ENCODE results near the gene PTPRJ. TPM values are rescaled to one million over a fixed set of nuclear protein-coding genes. Genes with fewer than 3 reads are reported as not detected.
"Not testable (repeated sequence)": the region's sequence is repeated elsewhere in the genome, so short reads cannot be mapped to it uniquely, and the experiment has no call there.

The PTPRJ gene
- total RNA-seq, 1 donor from 2014 or later = 7.1 TPM

DNA sequence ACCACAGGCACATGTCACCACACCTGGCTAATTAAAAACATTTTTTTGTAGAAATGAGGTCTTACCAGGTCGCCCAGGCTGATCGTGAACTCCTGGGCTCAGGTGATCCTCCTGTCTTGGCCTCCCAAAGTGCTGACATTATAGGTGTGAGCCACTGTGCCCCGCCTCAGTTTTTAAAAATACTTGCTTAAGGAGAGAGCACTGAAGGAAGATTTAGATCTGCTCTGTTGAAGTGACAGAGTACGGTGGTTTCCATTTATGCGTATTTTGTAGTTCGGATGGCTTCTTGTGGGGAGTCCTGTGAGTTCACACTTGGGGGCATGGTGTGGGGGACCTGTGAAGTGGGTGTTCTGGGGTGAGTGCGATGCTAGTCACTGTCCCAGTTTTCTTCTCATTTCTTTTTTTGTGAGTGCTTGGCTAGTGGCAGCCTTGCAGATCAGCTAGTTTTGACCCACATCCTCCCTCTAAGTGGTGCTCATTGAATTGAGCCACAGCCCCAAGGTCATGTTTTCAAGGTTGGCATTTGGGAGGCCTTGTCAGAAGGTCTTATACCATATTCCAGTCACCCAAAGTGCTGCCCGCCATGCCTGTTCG, 31.5 kb downstream of the PTPRJ start:
- no peak for ATAC-seq
- DNase-seq = no peak
- intact Hi-C loops (cut with micrococcal nuclease) = no loop called here

DNA sequence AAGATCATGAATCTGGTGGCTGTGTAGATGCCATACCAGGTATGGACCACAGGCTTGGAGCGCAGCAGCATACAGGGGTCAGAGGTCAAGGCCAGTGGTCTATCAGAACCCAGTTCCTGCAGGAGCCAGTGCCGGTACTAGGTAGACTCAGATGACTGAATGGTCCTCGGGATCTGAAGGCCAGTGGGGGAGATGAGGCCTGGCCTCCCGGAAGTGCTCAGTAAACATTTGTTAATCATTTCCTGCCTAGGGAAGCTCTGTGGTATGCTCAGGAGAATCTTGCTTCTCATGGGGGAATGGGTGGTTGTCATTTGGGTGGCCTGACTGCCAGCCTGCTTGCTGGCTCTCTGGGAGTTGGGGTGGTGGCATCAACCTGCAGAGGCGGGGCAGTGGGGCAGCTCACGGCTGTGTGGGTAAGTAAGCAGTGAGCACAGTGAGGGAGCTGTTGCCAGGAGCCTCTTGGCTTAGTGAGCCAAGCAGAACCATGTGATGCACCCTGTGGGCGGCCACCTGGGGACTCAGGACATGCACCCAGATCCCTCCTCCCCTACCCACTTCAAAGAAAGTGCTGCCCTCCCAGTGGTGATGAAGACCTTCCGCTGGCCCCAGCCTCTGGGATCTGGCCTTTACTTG, 33.0 kb downstream of the PTPRJ start:
- intact Hi-C loops (cut with micrococcal nuclease) = no loop called here
- peak; percentile 53 for DNase-seq

DNA sequence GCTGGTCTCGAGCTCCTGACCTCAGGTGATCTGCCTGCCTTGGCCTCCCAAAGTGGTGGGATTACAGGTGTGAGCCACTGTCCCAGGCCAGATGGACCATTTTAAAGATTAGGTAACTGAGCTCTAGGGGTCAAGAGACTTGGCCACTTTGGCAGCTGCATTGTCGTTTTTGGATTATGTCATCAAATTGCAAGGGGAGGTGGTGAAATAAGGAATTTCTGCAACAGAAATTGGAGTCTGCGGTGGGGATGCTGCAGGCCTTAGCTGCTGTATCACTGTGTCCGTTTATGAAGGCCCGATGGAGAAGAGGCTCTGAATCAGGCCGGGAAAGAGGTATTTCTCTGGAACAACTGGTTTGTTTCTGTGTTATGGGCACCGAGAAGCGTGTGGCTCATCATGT, 34.6 kb downstream of the PTPRJ start:
- DNase-seq (no peak), ATAC-seq (no peak)
- intact Hi-C loops (cut with micrococcal nuclease) = no loop called here

More for the DNA sequence above, 33.0 kb downstream of the PTPRJ start:
- peak; percentile 75 for ATAC-seq

DNA sequence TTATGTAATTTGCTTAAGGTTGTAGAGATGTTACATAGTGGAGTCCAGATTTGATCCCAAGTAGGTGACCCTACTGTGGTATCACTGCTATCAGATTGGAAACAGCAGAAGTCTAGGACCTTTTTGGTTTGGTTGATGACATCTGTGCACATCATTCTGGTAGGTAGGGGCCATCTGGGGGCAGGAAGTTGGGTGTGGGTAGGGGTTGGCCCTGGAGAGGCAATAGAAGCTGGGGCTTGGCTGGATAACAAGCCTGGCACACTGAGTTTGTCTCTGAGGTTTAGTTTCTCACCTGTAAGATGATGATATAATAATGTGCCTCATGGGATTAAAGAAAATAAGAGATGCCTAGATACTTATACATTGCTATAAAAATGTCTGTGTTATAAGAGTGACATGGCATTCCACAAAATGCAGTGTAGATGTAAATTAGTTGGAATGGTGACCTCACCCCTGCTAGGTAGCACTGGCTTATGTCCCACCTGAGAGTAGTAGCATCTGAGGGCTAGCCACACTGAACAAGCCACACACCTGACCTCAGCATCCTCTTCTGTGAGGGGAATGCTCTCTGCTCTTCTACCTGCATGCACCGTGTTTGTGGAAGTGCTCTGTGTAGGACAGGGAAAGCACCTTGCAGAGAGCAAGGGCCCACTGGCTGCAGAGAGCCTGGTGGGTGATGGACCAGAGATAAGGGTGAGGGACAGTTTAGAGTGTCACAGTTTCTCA, 36.9 kb downstream of the PTPRJ start:
- intact Hi-C loops (cut with micrococcal nuclease) = no loop called here
- DNase-seq (no peak), ATAC-seq (no peak)

DNA sequence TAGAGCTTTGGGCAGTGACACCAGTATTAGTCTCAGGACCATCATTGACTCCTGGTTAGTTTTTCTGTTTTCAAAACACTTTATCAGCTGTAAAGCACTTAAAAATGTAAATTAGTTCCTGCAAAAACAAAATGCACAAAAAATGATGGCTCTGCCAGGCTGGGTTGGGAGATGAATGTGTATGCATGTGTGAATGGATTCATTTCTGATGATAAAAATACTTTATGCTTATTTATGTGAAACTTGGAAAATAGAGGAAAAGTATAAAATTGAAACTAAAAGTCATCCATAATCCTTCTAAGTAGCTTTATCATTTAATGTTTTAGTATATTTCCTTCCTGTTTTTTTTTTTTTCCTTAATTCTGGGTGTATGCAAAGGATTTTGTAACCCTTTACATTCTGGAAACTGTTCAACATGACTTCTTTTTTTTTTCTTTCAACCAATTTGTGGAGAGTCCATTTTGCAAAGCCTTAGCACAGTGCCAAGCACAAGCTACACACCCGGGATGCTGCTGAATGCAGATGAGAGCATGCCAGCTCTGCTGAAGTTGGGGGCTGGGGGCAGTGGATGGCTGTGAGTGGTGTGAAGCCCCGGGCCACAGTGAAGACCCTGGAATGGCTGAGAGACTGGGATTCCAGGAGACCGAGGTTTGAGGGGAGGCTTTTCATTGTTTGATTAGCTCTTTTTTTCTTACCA, 37.6 kb downstream of the PTPRJ start:
- ATAC-seq (no peak), DNase-seq (no peak)
- intact Hi-C loops (cut with micrococcal nuclease) = no loop called here

DNA sequence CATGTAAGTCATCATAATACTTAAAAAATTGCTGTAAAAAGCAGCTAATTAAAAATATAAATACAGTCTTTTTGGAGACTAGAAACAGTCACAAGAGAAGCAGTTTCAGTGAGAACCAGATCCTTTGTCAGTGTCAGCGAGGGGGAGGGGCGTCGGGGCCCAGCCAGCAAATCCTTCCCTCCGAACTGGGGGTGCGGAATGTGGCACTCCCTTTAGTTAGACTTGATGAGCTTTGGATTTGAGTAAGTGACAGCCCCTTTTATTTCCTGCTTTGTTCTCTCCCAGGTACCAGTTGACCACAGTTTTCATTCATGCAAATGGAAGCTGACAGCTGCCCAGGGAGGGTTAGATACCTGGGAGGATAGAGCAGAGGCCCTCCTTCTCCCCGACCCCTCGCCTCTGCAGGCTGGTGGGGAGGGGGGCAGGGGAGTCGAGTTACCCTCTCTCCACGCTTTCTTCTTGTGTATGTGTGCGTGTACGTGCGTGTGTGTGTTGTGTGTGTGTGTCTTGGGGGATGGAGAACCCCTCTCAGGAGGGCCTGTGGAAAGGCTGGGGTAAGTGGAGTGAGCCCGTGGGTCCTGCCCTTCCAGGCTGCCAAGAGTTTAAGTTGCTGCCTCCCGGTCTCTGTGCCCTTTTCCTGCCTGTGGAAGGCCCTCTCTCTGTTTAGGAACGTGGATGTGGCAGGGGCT, 38.3 kb downstream of the PTPRJ start:
- ATAC-seq = no peak
- intact Hi-C loops (cut with micrococcal nuclease) = no loop called here
- DNase-seq = no peak

DNA sequence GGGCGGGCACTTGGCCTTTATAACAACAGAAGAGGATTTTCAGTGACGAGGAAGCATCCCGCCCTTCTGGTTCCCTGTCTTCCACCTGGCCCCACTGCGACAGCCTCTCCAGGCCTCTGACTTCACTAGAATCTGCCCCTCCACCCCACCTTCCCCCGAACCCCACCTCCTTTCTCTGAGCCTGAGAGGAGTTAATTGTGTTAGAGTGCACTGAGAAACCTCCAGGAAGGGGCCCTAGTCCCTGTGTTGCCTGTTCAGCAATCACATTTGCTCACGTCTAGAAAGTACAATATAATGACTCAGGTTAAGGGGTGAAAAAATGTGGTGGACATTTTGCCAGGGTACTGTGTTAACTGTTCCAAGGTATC, 38.8 kb downstream of the PTPRJ start:
- DNase-seq (no peak), ATAC-seq (no peak)
- intact Hi-C loops (cut with micrococcal nuclease) = no loop called here

DNA sequence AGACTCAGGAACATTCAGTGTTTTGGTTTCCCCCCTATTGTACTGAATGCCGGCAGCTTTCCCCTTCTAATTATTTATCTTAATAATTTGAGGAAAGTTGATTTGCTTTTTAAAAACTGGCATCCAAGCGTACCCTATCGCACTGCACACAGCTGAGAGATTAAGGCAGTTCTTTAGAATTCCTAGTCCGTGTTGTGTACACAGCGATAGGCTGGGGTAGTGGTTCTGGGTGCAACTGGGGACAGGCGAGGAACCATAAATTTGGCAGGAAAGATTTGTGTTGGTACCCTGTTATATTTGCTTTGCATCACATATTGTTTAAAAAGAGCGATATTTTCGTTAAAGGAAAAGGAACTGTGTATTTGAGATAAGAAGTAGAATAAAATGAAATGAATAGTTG, 39.2 kb downstream of the PTPRJ start:
- ATAC-seq (no peak), DNase-seq (no peak)
- intact Hi-C loops (cut with micrococcal nuclease) = no loop called here

DNA sequence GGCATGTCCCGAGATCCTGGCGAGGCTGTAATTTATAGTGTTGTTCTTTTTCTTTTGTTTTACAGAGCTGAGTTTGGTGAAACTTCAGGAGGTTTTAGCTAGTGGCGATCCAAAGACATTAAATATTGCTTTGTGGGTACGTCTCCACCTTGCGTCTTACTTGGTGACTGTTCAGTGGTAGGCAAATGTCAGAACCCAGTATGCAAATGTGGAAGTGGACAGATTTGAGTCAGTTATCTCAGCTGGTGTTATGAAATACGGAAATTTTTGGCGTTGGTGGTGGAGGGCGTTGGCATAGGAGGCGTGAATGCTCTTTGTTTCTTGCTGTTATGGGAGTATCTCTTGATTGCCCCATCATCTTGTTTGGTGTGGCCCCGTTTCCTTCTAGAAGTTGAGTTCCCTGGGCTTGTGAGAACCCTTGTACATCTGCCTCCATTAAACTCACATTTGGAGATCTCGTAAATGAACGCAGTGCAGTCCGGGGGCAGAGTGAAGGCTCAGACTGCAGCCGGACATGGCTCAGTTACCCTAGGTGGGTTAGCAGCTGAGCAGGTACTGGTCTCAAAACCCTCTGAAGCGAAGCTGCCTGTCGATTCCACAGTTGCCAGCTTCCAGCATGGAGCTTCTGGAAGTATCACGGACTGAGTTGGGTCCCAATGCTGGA, 39.9 kb downstream of the PTPRJ start:
- no peak for DNase-seq
- ATAC-seq = peak; percentile 57
- intact Hi-C loops (cut with micrococcal nuclease) = no loop called here

DNA sequence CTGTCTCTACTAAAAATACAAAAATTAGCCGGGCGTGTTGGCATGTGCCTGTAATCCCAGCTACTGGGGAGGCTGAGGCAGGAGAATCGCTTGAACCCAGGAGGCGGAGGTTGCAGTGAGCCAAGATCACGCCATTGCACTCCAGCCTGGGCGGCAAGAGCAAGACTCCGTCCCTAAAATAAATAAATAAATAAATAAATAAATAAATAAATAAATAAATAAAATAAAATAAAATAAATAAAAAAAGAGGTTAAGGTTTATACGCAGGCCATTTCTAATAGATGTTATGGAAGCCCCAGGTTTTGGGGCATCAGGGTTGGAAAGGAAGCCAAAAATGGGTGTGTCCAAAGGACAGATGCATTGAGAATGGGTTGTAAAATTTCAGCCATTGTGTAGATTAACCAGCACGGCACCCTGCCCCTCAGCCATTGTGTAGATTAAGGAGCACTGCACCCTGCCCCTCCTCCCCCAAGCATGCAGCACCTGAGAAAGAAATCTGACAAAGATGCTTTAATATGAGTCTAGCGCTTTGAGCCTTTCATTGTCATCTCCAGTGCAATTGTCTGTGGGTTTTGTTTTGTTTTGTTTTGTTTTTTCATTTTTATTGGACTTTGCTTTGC, 41.0 kb downstream of the PTPRJ start:
- DNase-seq; intact Hi-C loops (cut with micrococcal nuclease); ATAC-seq: not testable (repeated sequence)

DNA sequence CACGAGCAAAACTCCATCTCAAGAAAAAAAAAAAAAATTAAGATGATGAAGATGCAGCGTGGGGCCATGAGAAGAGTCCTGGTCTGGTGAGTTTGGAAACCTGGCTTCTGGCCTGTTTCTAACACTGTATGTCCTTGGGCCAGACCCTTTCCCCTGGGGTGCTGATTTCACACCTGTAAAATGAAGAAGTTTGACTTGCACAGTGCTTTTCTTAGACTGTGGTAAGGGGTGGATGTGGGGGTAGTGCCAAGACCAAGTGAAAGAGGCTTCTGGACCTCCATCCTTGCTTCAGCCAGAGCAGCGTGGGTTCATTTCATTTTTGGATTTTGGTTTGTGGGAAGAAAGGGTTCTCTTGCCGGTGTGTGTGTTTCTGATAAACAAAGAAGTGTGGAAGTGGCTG, 42.1 kb downstream of the PTPRJ start:
- no peak for ATAC-seq
- no peak for DNase-seq
- intact Hi-C loops (cut with micrococcal nuclease) = no loop called here

DNA sequence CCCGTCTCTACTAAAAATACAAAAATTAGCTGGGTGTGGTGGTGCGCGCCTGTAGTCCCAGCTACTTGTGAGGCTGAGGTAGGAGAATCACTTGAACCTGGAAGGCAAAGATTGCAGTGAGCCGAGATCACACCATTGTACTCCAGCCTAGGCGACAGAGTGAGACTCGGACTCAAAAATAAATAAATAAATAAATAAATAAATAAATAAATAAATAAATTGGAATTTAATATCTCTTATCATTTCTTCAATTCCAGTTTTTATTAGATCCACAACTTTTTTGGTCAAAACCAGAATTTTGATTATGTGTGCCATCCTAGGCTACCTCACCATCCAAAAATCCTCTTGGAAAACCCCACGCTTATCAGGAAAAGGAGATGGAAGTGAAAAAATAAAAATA, 43.2 kb downstream of the PTPRJ start:
- DNase-seq; intact Hi-C loops (cut with micrococcal nuclease); ATAC-seq: not testable (repeated sequence)

DNA sequence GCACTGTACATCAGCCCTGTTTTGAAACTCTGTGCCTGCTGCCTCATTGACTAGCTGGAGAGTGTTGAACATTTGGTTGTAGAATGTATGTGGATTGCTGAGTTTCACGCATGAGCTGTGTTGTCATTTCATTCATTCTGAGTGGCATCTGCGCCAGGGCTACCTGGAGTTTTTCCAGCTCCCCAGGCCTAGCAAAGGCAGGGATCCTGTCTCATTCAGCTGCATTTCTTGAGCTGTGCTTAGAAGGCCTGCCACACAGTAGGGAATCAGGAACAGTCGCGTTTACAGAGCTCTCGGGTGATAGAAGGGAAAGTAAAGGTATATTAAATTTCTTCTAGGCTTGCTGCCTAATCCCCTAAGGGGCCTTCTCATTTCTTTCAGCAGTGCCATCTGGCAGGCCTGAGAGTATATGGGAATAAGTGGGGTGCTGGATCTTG, 44.3 kb downstream of the PTPRJ start:
- ATAC-seq (no peak), DNase-seq (no peak)
- intact Hi-C loops (cut with micrococcal nuclease) = no loop called here

DNA sequence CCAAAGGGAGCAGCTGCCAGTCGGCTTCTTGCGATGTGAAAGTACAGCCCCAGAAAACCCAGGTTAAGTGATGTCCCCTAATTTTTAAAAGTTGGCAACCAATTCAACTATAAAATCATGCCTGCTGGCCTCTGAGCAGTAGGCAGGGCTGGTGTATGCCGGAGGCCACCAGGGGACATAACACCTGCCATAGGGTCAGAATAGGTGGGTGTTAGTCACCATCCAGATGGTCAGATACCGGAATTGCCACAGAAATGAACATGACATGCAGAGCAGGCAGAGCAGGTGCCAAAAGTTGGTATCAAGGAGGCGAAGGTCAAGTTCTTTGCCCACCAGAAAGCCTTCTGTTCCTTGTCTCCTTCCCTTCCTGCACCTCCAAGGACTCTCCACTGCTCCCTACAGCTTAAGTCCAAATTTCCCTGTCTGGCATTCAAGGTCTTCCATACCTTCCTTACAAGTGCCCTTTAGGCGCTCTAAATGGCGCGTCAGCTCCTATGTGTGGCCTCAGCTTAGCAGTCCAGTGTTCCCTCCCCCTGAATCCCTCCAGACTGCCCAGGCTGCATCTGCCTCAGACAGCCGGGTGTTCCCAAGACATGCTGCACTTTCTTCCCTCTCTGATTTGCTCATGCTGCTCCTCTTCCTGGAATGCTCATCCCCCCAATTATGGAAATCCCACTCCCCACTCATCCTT, 45.1 kb downstream of the PTPRJ start:
- intact Hi-C loops (cut with micrococcal nuclease) = no loop called here
- ATAC-seq (no peak), DNase-seq (no peak)

DNA sequence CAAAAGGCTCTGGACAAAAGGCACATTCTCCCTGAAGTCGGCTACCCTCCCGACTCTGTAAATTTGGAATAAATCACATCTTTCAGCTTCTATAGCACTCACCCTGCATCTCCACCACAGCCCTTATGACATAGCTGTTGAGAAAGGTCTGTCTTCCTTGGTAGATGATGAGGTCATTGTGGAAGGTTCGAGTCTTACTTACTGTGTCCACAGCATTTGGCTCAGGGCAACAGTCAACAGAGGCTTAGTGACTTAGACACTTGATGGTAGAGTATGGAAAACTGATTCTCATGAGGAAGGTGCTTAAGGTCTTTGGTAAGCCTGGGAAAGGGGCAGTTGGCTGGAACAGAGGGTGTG, 45.6 kb downstream of the PTPRJ start:
- no peak for DNase-seq
- no peak for ATAC-seq
- intact Hi-C loops (cut with micrococcal nuclease) = no loop called here

DNA sequence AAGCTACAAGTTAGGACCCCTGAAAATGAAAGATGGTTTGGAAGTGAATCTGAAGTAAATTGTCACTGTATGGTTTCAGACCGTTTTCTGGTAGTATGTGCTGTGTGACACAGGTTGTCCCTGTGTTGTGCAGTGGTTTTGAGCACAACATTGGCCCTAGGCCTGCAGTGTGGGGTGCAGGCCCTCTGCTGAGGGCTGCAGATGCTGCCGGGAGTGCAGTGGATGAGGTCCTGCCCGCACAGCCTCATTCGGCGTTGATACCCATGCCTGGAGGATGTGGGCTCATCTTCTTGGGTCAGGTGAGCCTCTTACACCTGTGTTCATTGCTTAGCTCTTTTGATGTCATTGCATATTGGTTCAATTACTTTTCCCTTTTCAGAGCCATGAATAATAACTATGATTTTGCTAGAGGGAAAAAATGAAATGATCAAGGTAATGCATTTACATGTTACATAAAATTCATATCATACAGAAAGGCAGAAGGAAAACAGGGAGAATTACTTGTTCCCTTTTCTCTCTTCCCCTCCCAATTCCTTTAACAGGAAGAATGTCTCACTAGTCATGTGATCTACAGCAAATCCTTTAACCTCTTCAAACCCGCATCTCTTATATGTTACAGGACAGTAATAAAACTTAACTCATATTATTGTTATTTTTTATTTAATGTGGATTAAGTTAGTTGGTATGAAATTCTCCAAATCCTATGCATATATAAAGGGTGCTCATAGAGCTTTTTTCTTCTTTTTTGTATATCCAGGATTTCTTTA, 48.7 kb downstream of the PTPRJ start:
- intact Hi-C loops (cut with micrococcal nuclease) = no loop called here
- no peak for ATAC-seq
- no peak for DNase-seq

DNA sequence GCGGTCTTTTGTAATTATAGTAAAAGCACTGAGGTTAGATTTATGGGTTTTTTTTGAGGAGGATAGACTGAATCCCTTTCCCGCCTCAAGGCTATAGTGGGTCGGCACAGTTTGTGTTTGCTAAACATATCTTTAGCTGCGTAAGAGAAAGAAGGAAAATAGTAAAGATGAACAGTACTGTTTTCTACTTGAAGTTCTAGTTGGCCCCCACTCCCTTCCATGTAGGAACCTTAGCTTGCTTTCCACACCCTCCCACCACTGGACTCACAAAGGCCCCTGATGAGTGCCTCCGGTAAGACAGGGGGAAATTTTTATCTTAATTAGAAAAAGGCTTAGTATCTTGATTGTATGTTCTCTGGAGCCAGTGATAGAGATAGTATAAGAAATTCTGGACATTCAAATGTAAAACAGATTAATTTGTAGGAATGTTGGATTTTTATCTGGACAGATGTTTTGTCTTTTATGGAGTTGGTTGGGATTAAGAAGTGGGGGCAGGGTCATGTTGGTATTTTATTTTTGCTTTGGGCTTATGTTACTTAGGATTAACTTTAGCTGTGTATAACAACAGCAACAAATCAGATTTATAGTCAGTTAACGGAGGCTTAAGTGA, 49.4 kb downstream of the PTPRJ start:
- ATAC-seq = no peak
- DNase-seq = no peak
- intact Hi-C loops (cut with micrococcal nuclease) = no loop called here

Data from left ventricle myocardium superior (tissue), 1 donor.